ENCODE measurements around the gene HLCS. TPM values are rescaled to one million over a fixed set of nuclear protein-coding genes. Genes with fewer than 3 reads are reported as not detected.

HLCS gene
- total and polyA plus RNA-seq, 10 of the 15 experiments (the other 5 are each of a cell fraction or from before 2014, with no cell fraction given) = 1.5 to 12.7 (median 9.6) TPM

DNA sequence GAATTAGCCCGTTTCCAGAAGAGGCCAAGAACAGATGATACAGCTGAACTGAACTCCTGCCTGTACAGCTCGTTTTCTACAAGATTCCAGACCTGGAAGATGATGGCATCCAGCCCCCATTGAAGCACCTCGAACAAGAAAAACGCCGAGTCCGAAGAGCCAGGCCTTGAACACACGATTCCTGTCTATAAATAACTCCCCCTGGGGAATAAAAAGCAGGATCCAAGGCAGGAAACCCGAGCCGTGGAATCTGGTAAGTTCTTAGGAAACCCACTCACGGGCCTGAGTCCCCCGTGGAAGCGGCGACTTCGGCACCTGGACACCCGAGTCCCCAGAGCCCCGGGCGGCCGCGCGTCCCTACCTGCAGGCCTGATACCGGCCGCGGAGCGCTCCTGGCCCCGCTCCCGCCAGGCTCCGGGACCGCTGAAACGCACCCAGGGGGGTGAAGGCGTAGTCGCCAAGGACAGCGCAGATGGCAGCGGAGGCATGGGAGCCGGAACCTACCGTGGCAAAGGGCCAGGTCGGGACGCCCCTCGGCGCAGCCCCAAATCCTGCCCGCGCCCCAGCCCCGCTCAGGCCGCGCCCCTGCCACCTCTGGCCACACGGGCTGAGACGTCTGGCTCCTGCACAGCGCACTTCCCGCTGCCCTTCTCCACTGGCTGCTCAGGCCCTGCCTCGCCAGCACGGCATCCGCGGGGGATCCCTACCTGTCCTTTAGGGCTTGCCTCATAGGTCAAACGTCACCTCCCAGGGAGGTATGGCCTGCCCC is 14.0 kb upstream of the HLCS start:
- Histone ChIP-seq H3K27ac (ENCODE audit: control insufficient read depth, insufficient read depth) (no peak overlapping the region), H3K4me3 (peak overlapping the region; percentile 47; the same call in 1 of the 2 replicates), H3K4me2 (ENCODE audit: control insufficient read depth, insufficient read depth) (peak overlapping the region; percentile 91), H3K27me3 (replicated peaks in 1 of 2; ENCODE audit: control insufficient read depth in 2 of 2, insufficient read depth in 2 of 2, low read length in 1 of 2) (no peaks in the 10 kb centered on the region), H2AFZ (ENCODE audit: control insufficient read depth, low read depth, low read length) (peak overlapping the region; percentile 73), H3K4me1 (ENCODE audit: control insufficient read depth, insufficient read depth, low read length) (peaks cover 15% of the 10 kb centered on the region), H3K9ac (ENCODE audit: control insufficient read depth, insufficient read depth, low read length) (peak overlapping the region; percentile 28), H3K36me3 (ENCODE audit: control insufficient read depth in 2 of 2, insufficient read depth in 2 of 2, low read length in 1 of 2) (no peaks in the 10 kb centered on the region), H3K79me2 (ENCODE audit: control insufficient read depth, insufficient read depth, low read length) (no peaks in the 10 kb centered on the region), H3K9me3 (replicated peaks; ENCODE audit: control insufficient read depth, insufficient read depth, low read length) (no peaks in the 10 kb centered on the region), H4K20me1 (ENCODE audit: control insufficient read depth, insufficient read depth) (no peaks in the 10 kb centered on the region)
- SMC1A ChIA-PET (ENCODE audit: uncharacterized antibody, unreplicated experiment) = interaction anchor here (2.1 kb wide), 1 partner anchor 9 kb away, joined by 6 read pairs; no protein-coding TSS in a partner anchor
- RAD21 ChIA-PET (ENCODE audit: unreplicated experiment) = interaction anchor here (0.6 to 2.5 kb wide), 4 partner anchors 9 to 892 kb away, joined by 3 to 11 read pairs (median 4); no protein-coding TSS in a partner anchor
- intact Hi-C loops (cut with micrococcal nuclease; ENCODE audit: unreplicated experiment) (loop anchor here (10.0 kb wide), 1 partner anchor 384 kb away; the partner anchor contains the start of gene DYRK1A), in situ Hi-C loops (cut with MboI) (no loop called here)
- peak; percentile 76 for ATAC-seq
- BruUV-seq (replicated peaks) = no TSS peak
- CTCF ChIA-PET = interaction anchor here (0.9 to 6.5 kb wide), 2 partner anchors 11 to 30 kb away, joined by 4 to 94 read pairs; no protein-coding TSS in a partner anchor
- POLR2A ChIA-PET = interaction anchor here (0.6 to 1.2 kb wide), 2 partner anchors 10 to 840 kb away, joined by 4 to 5 read pairs; no protein-coding TSS in a partner anchor
- no peak for DNase-seq (ENCODE audit: low read depth, low spot score)
- FAIRE-seq = no peak
- 3% methylated on average over 44 of the region's 53 CpGs for WGBS (ENCODE audit: insufficient coverage, insufficient replicate concordance, low lambda C conversion rate, missing lambda C conversion rate)
- TF ChIP-seq KLF5 (IDR thresholded peaks at IDR 0.05; ENCODE audit: partially characterized antibody) (no peak), CHD4 (IDR thresholded peaks at IDR 0.05) (no peak), NRF1 (conservative IDR thresholded peaks at IDR 0.05; ENCODE audit: low read depth, low read length) (no peak), NFYB (IDR thresholded peaks at IDR 0.05; ENCODE audit: insufficient read depth, low read depth, low read length) (no peak), NR2C2 (IDR thresholded peaks at IDR 0.05; ENCODE audit: borderline replicate concordance, control insufficient read depth, insufficient read length, low read depth) (no peak), DPF2 (IDR thresholded peaks at IDR 0.05) (no peak), CREB1 (IDR thresholded peaks at IDR 0.05; ENCODE audit: low read depth) (no peak), ZBED1 (IDR thresholded peaks at IDR 0.05; ENCODE audit: borderline replicate concordance) (no peak), TBL1XR1 (IDR thresholded peaks at IDR 0.05; ENCODE audit: low read depth, low read length) (no peak), IKZF1 (conservative IDR thresholded peaks at IDR 0.05) (peak; percentile 49), POLR2AphosphoS2 (IDR thresholded peaks at IDR 0.05; ENCODE audit: low read depth, low read length) (no peak), CBX5 (IDR thresholded peaks at IDR 0.05; ENCODE audit: low read depth) (no peak), BACH1 (IDR thresholded peaks at IDR 0.05; ENCODE audit: borderline replicate concordance) (0 out of 2 replicates have a peak, but pooled peaks have one; percentile 29)
- TF ChIP-seq, protein P1, sequence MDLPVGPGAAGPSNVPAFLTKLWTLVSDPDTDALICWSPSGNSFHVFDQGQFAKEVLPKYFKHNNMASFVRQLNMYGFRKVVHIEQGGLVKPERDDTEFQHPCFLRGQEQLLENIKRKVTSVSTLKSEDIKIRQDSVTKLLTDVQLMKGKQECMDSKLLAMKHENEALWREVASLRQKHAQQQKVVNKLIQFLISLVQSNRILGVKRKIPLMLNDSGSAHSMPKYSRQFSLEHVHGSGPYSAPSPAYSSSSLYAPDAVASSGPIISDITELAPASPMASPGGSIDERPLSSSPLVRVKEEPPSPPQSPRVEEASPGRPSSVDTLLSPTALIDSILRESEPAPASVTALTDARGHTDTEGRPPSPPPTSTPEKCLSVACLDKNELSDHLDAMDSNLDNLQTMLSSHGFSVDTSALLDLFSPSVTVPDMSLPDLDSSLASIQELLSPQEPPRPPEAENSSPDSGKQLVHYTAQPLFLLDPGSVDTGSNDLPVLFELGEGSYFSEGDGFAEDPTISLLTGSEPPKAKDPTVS (IDR thresholded peaks at IDR 0.05; ENCODE audit: low read depth, low read length) = no peak
- TF ChIP-seq, protein P2, sequence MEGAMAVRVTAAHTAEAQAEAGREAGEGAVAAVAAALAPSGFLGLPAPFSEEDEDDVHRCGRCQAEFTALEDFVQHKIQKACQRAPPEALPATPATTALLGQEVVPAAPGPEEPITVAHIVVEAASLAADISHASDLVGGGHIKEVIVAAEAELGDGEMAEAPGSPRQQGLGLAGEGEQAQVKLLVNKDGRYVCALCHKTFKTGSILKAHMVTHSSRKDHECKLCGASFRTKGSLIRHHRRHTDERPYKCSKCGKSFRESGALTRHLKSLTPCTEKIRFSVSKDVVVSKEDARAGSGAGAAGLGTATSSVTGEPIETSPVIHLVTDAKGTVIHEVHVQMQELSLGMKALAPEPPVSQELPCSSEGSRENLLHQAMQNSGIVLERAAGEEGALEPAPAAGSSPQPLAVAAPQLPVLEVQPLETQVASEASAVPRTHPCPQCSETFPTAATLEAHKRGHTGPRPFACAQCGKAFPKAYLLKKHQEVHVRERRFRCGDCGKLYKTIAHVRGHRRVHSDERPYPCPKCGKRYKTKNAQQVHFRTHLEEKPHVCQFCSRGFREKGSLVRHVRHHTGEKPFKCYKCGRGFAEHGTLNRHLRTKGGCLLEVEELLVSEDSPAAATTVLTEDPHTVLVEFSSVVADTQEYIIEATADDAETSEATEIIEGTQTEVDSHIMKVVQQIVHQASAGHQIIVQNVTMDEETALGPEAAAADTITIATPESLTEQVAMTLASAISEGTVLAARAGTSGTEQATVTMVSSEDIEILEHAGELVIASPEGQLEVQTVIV (IDR thresholded peaks at IDR 0.05; ENCODE audit: borderline replicate concordance, partially characterized antibody) = no peak

Data from GM12878 (cell line).